Measurements from ENCODE around the gene MAP3K14.

MAP3K14 gene

DNA sequence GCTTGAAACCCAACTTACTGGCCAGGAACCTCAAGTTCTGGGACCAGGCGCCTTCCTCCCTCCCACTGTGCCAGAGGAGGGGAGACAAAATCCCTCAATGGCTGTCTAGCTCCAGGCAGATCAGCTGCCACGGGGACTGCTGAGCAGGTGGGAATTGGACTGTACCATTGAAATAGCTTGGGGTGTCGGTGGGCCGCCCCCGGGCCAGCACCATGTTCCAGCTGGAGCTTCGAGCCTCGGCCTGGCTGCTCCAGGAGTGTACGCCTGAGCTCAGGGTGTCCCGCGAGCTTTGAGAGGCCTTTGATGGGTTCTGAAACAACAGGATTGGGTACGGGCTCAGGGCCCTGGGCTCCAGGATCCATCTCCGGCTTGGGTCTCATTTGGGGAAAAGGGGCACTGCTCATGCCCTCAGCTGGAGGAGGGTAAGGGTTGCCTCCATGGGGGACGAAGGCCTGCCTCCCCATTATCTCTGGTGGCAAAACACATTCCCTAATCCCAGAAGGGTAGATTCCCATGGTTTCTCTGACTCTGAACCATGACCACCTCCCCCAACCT is 50.4 kb downstream of the MAP3K14 start:
- peaks cover 60% of the 10 kb centered on the region for H3K36me3 ChIP-seq (replicated peaks; ENCODE audit: low read depth, low read length)
- no peaks in the 10 kb centered on the region for H3K27me3 ChIP-seq (ENCODE audit: low read depth, low read length)
- no peak overlapping the region for H3K27ac ChIP-seq (ENCODE audit: low read length)
- no peaks in the 10 kb centered on the region for H3K9me3 ChIP-seq (ENCODE audit: insufficient read depth, low read length)
- no peaks in the 10 kb centered on the region; the same call in 1 of the 2 replicates for H4K20me1 ChIP-seq (ENCODE audit: insufficient read depth, low read length)
- no peak overlapping the region for H3K9ac ChIP-seq (ENCODE audit: low read length)
- TF ChIP-seq, protein P1, sequence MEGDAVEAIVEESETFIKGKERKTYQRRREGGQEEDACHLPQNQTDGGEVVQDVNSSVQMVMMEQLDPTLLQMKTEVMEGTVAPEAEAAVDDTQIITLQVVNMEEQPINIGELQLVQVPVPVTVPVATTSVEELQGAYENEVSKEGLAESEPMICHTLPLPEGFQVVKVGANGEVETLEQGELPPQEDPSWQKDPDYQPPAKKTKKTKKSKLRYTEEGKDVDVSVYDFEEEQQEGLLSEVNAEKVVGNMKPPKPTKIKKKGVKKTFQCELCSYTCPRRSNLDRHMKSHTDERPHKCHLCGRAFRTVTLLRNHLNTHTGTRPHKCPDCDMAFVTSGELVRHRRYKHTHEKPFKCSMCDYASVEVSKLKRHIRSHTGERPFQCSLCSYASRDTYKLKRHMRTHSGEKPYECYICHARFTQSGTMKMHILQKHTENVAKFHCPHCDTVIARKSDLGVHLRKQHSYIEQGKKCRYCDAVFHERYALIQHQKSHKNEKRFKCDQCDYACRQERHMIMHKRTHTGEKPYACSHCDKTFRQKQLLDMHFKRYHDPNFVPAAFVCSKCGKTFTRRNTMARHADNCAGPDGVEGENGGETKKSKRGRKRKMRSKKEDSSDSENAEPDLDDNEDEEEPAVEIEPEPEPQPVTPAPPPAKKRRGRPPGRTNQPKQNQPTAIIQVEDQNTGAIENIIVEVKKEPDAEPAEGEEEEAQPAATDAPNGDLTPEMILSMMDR (IDR thresholded peaks at IDR 0.05; ENCODE audit: low read depth, low read length): no peak
- no peak for TF ChIP-seq EZH2phosphoT487 (IDR thresholded peaks at IDR 0.05; ENCODE audit: low read depth)
- H3K4me3 ChIP-seq (ENCODE audit: low read length): no peak overlapping the region
- H2AFZ ChIP-seq (ENCODE audit: low read depth, low read length): no peak overlapping the region
- no peaks in the 10 kb centered on the region for H3K79me2 ChIP-seq (ENCODE audit: low read length)
- H3K4me1 ChIP-seq (ENCODE audit: low read length): no peaks in the 10 kb centered on the region
- no peak overlapping the region for H3K4me2 ChIP-seq (ENCODE audit: low read length)

DNA sequence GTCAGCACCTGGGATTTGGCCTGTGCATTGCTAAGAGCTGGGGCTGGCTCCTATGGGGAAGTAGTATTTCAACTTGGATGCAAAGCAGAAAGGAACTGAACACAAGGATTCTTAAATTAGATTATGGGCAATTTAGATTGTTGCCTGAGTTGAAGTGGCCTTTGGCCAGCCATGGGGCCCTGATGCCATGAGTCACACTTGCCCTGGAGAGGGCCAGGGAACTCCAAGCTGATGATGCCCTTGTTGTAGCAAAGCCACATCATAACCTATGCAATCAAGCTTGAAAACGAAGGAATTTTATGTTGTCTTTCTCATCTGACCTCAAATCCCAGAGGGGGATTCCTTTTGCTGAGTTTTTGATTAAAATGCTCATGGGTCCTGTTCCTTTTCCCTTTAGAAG is 51.0 kb downstream of the MAP3K14 start:
- Histone ChIP-seq H3K27me3 (ENCODE audit: low read depth, low read length) (no peaks in the 10 kb centered on the region), H3K79me2 (ENCODE audit: low read length) (no peaks in the 10 kb centered on the region), H3K9ac (ENCODE audit: low read length) (no peak overlapping the region), H3K4me2 (ENCODE audit: low read length) (no peak overlapping the region), H2AFZ (ENCODE audit: low read depth, low read length) (no peak overlapping the region), H3K4me1 (ENCODE audit: low read length) (no peaks in the 10 kb centered on the region), H3K9me3 (ENCODE audit: insufficient read depth, low read length) (no peaks in the 10 kb centered on the region), H3K36me3 (replicated peaks; ENCODE audit: low read depth, low read length) (peaks cover 60% of the 10 kb centered on the region), H3K27ac (ENCODE audit: low read length) (no peak overlapping the region), H4K20me1 (ENCODE audit: insufficient read depth, low read length) (no peaks in the 10 kb centered on the region; the same call in 1 of the 2 replicates), H3K4me3 (ENCODE audit: low read length) (no peak overlapping the region)
- TF ChIP-seq, protein P1 (IDR thresholded peaks at IDR 0.05; ENCODE audit: low read depth, low read length): no peak
- no peak for TF ChIP-seq EZH2phosphoT487 (IDR thresholded peaks at IDR 0.05; ENCODE audit: low read depth)

DNA sequence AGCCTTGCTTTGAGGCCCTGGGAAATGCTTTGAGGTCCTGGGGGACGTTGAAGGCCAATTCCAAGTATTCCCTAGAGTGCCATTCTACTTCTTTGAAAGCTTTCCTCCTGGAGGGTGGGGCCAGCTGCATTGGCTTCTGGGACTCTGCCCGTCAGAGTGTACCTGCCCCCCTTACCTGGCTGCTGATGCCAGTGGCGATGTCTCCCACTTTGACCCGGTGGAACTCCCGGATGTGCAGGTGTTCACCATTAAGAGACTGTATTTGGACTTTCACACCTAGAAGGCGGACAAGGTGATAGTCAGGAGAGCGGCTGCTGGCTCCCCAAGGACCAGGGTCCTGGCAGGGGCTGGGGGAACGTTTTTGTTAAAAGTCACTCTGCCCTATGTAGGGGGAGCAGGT is 51.8 kb downstream of the MAP3K14 start:
- Histone ChIP-seq H3K4me1 (ENCODE audit: low read length) (no peaks in the 10 kb centered on the region), H3K36me3 (replicated peaks; ENCODE audit: low read depth, low read length) (peaks cover 53% of the 10 kb centered on the region)

DNA sequence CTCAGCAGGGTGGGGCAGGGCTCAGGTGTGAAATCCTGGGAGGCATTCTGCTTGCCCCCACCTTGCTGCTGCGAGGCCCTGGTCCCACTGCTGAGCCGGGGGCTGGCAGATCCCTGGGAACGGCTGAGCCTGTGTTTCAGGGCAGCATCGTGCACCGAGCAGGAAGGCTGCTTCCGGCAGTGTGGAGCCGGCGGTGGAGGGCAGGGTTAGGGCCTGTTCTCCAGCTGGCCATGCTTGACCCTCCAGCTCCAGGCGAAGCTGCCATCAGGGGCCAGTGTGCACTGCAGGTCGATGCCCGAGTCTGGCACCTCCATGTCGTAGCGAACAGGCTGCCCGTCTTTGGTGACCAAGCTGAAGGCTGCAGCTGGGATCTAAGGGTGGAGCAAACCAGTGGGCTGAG is 52.4 kb downstream of the MAP3K14 start:
- Histone ChIP-seq H3K36me3 (replicated peaks; ENCODE audit: low read depth, low read length) (peaks cover 49% of the 10 kb centered on the region), H3K9ac (ENCODE audit: low read length) (no peak overlapping the region), H3K9me3 (ENCODE audit: insufficient read depth, low read length) (no peaks in the 10 kb centered on the region), H3K4me1 (ENCODE audit: low read length) (no peaks in the 10 kb centered on the region), H3K27ac (ENCODE audit: low read length) (no peak overlapping the region), H3K79me2 (ENCODE audit: low read length) (no peaks in the 10 kb centered on the region), H3K4me2 (ENCODE audit: low read length) (no peak overlapping the region), H4K20me1 (ENCODE audit: insufficient read depth, low read length) (no peaks in the 10 kb centered on the region; the same call in 1 of the 2 replicates), H3K4me3 (ENCODE audit: low read length) (no peak overlapping the region), H3K27me3 (ENCODE audit: low read depth, low read length) (no peaks in the 10 kb centered on the region), H2AFZ (ENCODE audit: low read depth, low read length) (no peak overlapping the region)
- no peak for TF ChIP-seq EZH2phosphoT487 (IDR thresholded peaks at IDR 0.05; ENCODE audit: low read depth)
- TF ChIP-seq, protein P1 (IDR thresholded peaks at IDR 0.05; ENCODE audit: low read depth, low read length): no peak

More for the DNA sequence above, 51.8 kb downstream of the MAP3K14 start:
- H3K27me3 ChIP-seq (ENCODE audit: low read depth, low read length): no peaks in the 10 kb centered on the region
- no peak overlapping the region for H2AFZ ChIP-seq (ENCODE audit: low read depth, low read length)
- H3K9me3 ChIP-seq (ENCODE audit: insufficient read depth, low read length): no peaks in the 10 kb centered on the region
- H4K20me1 ChIP-seq (ENCODE audit: insufficient read depth, low read length): no peaks in the 10 kb centered on the region; the same call in 1 of the 2 replicates
- TF ChIP-seq EZH2phosphoT487 (IDR thresholded peaks at IDR 0.05; ENCODE audit: low read depth): no peak
- TF ChIP-seq, protein P1 (IDR thresholded peaks at IDR 0.05; ENCODE audit: low read depth, low read length): no peak
- no peak overlapping the region for H3K27ac ChIP-seq (ENCODE audit: low read length)
- no peak overlapping the region for H3K4me3 ChIP-seq (ENCODE audit: low read length)
- no peaks in the 10 kb centered on the region for H3K79me2 ChIP-seq (ENCODE audit: low read length)
- H3K4me2 ChIP-seq (ENCODE audit: low read length): no peak overlapping the region
- H3K9ac ChIP-seq (ENCODE audit: low read length): no peak overlapping the region
